NOMO-1 treated with dmso at 0.1 percent for 144 hours (cell line): ENCODE data around the gene FUT1.

Experiments used
- DNase-seq: peaks from one replicate; lab custom pipeline; 2025; ENCODE audit not compliant: unreplicated experiment; lab: John Stamatoyannopoulos, UW

Gene FUT1

DNA sequence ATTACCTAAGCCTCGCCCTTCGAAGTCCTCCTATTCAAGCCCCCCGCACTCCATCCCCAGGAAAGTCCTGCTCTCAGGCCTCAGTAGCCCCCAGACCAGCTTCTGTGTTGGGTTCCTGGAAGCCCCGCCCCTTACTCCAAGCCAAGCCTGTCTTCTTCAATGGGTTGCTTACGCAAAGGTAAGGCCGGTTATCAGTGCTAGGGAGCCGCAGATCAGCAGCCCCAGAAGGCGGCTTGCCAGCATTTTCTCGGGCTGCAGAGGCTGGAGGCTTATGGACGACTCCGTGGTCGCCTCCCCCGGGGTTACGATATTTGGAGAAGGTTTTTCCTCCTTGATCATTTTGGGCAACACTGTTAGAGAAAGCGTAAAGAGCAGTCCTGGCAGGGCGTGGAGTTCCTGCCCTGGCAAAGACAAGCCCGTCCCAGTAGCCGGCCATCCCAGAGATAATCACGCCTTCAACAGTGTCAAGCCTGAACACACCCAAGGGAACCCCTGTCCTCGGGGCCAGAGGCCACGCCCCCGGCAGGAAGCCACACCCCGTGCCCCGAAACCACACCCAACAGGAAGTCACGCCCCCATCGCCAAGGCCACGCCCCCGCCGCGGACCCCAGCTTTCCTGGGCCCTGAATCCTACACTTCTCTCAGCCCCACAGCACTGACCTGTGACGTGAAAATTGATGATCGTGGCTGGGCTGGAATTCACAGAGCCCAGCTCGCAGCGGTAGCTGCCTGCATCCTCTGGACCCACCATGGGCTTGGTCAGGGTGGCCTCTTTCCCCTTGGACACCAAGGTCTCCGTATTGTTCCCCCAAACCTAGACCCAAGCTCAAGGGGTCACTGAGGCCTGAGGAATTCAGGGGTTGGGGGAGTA lies 11.1 kb downstream of the FUT1 start:
- DNase-seq: no peak

GRCh38 chr19:48740164-48740972 lies 12.1 kb downstream of the FUT1 start, which contains the start of gene RASIP1:
TSS of gene RASIP1 (minus strand) at chr19:48740610. CDS start at chr19:48740282, 328 bp downstream.
- no peak for DNase-seq

DNA sequence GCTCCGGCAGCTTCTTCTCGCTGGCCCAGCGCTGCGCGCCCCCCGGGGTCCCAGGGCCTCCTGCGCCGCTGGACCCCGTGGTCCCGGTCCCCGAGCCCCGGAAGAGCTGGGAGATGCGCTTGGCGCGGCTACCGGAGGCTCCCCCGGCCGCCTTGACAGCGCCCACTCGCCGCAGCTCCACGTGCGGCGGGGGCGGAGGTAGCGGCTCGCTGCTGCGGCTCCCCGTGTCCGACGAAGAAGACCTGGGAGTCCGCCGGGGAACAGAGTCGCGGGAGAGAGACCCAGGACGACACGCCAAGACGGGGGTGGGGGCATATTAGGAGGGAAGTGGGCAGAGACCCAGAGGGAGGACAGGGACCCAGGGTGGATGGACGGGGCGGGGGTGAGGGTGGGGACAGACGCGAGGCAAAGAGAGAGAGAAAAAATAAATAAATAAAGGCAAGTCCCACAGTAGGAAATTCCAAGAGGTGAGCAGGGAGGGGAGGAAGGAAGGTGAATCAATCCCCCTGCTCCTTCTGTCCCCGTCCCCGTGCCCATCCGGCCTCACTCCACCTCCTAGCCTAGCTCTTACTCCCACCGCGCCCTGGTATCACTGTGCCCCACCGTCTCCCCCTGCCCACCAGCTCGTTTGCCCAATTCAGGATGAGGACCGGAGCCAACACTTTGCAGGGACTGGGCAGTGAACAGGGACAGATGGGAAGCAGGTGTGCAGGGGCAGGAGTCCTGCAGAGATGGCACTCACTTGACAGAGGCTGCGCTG lies 12.9 kb downstream of the FUT1 start:
- DNase-seq: no peak

- peak; percentile 85 for DNase-seq
Observed at GRCh38 chr19:48738557-48739403, 13.7 kb downstream of the FUT1 start.

GRCh38 chr19:48737360-48737998 lies 15.0 kb downstream of the FUT1 start:
- DNase-seq: no peak

DNA sequence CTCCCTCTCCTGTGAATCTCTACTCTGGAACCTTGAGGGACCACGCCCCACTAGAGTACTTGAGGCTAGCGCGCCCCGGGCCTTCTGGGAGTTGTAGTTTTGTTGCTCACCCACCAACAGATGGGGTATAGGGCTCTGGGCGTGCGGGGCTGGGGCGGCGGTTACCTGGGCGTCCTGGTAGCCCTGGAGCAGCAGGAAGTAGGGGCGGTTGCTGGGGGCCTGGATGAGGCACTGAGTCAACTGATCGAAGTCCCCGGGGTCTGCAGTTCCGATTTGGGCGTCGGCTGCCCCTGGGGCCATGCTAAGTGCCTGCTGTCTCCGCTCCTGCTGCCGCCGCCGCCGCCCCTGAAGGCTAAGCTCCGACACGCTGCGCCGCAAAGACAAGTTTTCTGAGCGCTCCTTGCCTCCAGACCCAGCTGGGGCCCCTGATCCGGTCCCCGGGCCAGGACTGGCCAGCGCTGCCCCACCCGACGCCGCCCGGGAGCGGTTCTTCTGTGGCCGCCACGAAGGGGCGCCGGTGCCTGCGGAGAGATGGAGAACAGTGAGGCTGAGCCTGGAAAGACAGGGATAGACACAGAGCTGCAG lies 17.3 kb downstream of the FUT1 start:
- no peak for DNase-seq

DNA sequence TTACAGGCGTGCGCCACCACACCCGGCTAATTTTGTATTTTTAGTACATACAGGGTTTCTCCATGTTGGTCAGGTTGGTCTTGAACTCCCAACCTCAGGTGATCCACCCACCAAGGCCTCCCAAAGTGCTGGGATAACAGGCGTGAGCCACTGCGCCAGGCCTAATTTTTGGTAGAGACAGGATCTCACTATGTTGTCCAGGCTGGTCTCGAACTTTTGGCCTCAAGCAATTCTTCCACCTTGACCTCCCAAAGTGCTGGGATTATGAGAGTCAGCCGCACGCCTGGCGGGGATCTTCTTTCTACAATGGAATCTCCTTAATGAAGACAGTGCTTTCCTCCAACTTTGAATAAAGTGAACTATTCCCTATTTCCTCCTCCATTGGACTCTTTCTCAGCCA lies 17.8 kb downstream of the FUT1 start:
- DNase-seq: no peak

GRCh38 chr19:48731452-48731851 lies 21.0 kb downstream of the FUT1 start:
- DNase-seq: no peak

DNA sequence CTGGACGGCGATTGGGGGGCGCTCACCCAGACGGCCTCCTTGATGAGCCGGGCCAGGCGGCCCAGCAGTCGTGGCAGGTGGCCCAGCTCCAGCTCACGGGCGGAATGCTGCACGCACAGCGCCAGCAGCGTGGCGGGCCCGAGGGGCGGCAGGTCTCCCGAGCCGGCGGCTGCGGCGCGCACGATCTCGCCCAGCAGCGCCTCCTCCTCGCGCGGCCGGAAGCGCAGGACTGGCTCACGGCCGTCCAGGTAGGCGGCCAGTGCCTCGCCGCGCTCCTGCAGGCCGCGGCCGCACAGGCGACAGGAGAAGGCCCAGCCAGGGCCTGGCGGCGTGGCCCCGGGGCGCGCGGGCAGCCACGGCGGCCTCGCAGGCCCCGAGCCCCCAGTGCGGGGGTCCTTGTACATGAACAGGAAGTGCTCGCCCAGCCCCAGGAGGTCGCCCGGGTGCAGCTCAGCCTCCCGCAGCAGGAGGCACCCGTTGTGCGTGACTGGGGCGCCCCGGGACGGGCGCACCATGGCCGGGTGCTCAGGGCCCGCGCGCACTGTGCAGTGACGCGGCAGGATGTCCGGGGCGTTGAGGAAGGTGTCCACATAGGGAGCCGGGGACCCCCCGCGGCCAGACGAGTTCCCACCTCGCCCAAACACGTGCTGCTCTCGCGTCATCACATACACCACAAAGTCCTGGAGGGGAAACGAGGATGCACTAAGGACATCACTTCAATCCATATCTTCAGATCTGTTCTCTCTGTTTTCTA lies 23.4 kb downstream of the FUT1 start:
- DNase-seq: no peak

GRCh38 chr19:48726556-48726955 lies 25.9 kb downstream of the FUT1 start:
- peak; percentile 64 for DNase-seq

DNA sequence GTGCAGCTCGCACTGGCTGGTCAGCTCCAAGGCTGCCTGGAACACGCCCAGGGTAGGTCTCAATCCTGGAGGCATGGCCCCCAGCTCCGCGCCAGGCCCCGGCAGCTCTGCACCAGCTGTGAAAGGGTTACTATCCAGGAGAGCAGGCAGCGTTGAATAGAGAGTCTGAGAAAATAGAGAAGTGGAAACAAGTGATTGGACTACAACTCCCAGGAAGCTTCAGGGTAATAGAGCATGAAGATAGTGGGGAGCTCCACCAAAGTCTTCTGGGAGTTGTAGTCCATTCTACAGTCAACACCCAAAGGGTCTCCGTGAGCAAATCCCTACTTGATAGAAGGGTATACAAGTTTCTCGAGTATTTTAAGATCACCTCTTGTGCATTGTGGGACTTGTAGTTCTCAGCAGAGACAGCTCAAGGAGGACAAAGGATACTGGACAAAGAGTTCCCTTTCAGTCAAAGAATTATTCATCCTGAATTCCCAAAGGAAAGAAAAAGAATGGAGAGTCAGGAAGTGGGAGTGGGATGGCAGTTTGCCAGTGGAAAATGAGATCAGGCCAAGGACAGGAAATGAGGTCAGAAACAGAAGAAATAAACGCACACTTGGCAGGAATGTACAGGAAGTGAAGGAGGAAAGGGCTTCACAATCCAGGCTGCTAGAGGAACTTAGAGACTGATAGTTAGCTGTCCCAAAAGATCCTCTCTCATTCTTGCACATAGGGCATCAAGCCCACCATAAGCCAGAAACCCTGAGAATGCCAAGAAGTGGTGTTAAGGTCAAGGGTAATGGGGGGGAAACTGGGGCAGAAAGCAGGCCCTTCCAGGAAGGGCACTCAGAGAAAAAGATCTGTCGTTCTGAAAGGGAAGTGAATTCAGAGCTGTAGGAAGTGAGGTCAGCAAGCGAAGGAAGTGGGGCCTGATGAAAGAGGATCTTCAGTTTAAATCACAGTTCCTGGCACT lies 27.4 kb downstream of the FUT1 start:
- DNase-seq: peak; percentile 53

GRCh38 chr19:48722196-48722708 lies 30.2 kb downstream of the FUT1 start:
- no peak for DNase-seq

GRCh38 chr19:48720613-48721296 lies 31.7 kb downstream of the FUT1 start:
- DNase-seq: peak; percentile 95

DNA sequence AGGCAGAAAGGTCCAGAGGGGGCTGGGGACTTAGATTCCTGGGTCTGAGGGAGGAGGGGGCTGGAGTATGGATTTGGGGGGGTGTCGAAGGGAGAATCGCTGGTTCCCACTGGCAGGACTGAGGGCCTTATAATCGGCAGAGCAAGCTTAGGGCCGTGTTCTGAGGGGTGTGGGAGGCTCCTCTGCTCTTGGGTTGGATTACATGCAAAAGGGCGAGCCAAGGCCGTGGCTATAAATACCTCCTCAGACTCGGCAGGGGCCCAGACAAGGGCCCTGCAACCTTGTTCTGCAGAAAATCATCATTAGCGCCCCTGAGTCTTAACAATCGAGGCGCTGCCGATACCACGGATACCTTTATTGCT lies 32.2 kb downstream of the FUT1 start:
- DNase-seq: no peak

- no peak for DNase-seq
Observed at GRCh38 chr19:48719263-48720171, 32.9 kb downstream of the FUT1 start, which contains the start of gene MAMSTR. TSS of gene MAMSTR (minus strand) at chr19:48719725. CDS start at chr19:48719031, 694 bp downstream.

DNA sequence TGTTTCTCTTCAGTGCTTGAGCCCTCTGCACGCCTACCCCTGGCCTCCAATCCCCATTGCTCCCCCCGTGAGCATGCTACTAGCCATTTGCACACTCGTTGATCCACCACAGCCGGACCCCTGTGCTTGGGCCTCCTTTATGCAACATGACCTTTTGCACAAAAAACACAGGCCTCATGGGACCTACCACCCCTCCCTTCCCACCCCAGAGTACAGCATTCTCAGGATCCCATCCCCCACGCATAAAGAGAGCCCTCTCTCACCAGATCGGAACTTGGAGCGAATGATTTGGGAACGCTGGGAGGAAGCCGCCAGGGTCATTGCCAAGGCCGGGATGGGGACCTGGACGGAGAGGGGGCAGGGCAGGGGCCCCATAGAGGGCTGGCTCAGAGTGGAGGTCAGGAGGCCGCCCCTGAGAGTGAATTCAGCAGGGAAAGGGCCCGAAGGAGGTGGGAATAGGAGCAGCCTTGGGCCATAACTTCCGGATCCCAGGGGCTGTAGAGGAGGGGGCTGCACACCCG lies 33.7 kb downstream of the FUT1 start:
- DNase-seq: no peak
